Endodermal cell (in vitro differentiated cells): Measurements from ENCODE around the gene MIEF2. TPM values are rescaled to one million over a fixed set of nuclear protein-coding genes. Genes with fewer than 3 reads are reported as not detected.

Source experiments
- DNase-seq: peaks from one replicate; pipeline ENCODE4 v3.0.0-alpha.2; 2017
- H3K27ac ChIP-seq: 2 replicates; pipeline ENCODE4 v1.5.1; 2013; ENCODE audit warnings: mild to moderate bottlenecking, low read depth, low read length, moderate library complexity
- H3K27me3 ChIP-seq: 2 replicates; pipeline ENCODE4 v1.6.1; 2013; ENCODE audit warnings: mild to moderate bottlenecking, low read length, moderate library complexity; ENCODE audit not compliant: insufficient read depth, control insufficient read depth, poor library complexity, severe bottlenecking
- H3K36me3 ChIP-seq: 2 replicates; pipeline ENCODE4 v1.7.0; 2013; ENCODE audit warnings: mild to moderate bottlenecking, low read length, moderate library complexity; ENCODE audit not compliant: control insufficient read depth, insufficient read depth
- H3K4me1 ChIP-seq: one replicate; pipeline ENCODE4 v1.7.0; 2013; ENCODE audit warnings: low read length; ENCODE audit not compliant: control insufficient read depth, insufficient read depth
- H3K4me3 ChIP-seq: 2 replicates; pipeline ENCODE4 v1.5.1; 2013; ENCODE audit warnings: mild to moderate bottlenecking, low read length, moderate library complexity
- H3K9ac ChIP-seq: 2 replicates; pipeline ENCODE4 v1.6.1; 2013; ENCODE audit warnings: mild to moderate bottlenecking, low read length, moderate library complexity; ENCODE audit not compliant: poor library complexity, severe bottlenecking; ENCODE audit errors: extremely low read depth
- H3K9me3 ChIP-seq: 2 replicates; pipeline ENCODE4 v1.6.1; 2013; ENCODE audit warnings: mild to moderate bottlenecking, low read length, moderate library complexity; ENCODE audit not compliant: control insufficient read depth
- H3K27ac Mint-ChIP-seq: 2 replicates; pipeline ENCODE4 v1.8.0; 2020; ENCODE audit warnings: mixed read lengths
- H3K27me3 Mint-ChIP-seq: 2 replicates; pipeline ENCODE4 v1.8.0; 2021; ENCODE audit warnings: mild to moderate bottlenecking, mixed read lengths; ENCODE audit not compliant: insufficient read depth
- H3K36me3 Mint-ChIP-seq: 2 replicates; pipeline ENCODE4 v1.8.0; 2020; ENCODE audit warnings: low read depth, mixed read lengths
- H3K4me1 Mint-ChIP-seq: 2 replicates; pipeline ENCODE4 v1.8.0; 2020; ENCODE audit warnings: mixed read lengths
- H3K4me3 Mint-ChIP-seq: 2 replicates; pipeline ENCODE4 v1.8.0; 2020; ENCODE audit warnings: mild to moderate bottlenecking, moderate library complexity, mixed read lengths
- H3K9me3 Mint-ChIP-seq: 2 replicates; pipeline ENCODE4 v1.8.0; 2020; ENCODE audit warnings: mild to moderate bottlenecking, mixed read lengths
- whole genome bisulfite sequencing, 2 experiments: methylation state at CpG; one replicate each; pipeline versions ENCODE4 v1.1.5 to v1.1.7; 2013; ENCODE audit warnings: missing lambda C conversion rate in 2 of 2, mixed read lengths in 1 of 2; ENCODE audit not compliant: insufficient coverage in 1 of 2, insufficient read length in 1 of 2; 5-methylcytosine and 5-hydroxymethylcytosine counted together
- total RNA-seq, 2 donors: library from RNA; stranded (reverse); fragmentation: NEBNext Ultra II Directional in 1 of 2; extraction: Animal tissue kit (Norgen Biotek cat#: 25700) in 1 of 2; gene quantifications; 2 replicates in 1 of 2; 3 replicates in 1 of 2; pipeline ENCODE4 v1.2.1, GENCODE V29; 2021
- TF ChIP-seq, protein P1 (sequence below): fragments of 200-600 bp; sonication (generic); conservative IDR thresholded peaks from 2 replicates; pipeline ENCODE4 v1.5.0; 2021; ENCODE audit warnings: antibody characterized with exemption, mild to moderate bottlenecking

The MIEF2 gene
- total RNA-seq, 2 donors from 2014 or later: 15.3 to 19.6 TPM

DNA sequence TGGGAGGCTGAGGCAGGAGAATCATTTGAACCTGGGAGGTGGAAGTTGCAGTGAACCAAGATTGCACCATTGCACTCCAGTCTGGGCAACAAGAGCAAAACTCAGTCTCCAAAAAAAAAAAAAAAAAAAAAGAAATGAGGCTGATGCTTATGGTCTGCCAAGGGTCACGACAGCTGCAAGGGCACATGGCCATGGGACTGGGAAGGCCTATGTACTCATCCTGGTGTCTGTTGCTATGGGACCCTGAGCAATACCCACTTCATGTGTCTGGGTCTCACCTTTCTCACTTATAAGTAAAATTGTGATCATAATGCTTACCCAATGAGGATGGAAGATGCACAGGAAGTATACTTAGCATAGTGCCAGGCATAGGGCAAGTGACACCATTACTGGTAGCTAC, 16.6 kb downstream of the MIEF2 start:
- Histone ChIP-seq H3K36me3 (peaks cover 86% of the 10 kb centered on the region), H3K4me1 (no peaks in the 10 kb centered on the region), H3K9ac (no peak overlapping the region), H3K4me3 (no peak overlapping the region), H3K9me3 (no peaks in the 10 kb centered on the region), H3K27me3 (no peaks in the 10 kb centered on the region), H3K27ac (no peak overlapping the region)
- Mint-ChIP-seq H3K27me3 (no peaks in the 10 kb centered on the region), H3K27ac (no peak overlapping the region), H3K9me3 (no peaks in the 10 kb centered on the region), H3K4me1 (no peaks in the 10 kb centered on the region), H3K4me3 (no peak overlapping the region), H3K36me3 (peaks cover 57% of the 10 kb centered on the region)
- TF ChIP-seq, protein P1, sequence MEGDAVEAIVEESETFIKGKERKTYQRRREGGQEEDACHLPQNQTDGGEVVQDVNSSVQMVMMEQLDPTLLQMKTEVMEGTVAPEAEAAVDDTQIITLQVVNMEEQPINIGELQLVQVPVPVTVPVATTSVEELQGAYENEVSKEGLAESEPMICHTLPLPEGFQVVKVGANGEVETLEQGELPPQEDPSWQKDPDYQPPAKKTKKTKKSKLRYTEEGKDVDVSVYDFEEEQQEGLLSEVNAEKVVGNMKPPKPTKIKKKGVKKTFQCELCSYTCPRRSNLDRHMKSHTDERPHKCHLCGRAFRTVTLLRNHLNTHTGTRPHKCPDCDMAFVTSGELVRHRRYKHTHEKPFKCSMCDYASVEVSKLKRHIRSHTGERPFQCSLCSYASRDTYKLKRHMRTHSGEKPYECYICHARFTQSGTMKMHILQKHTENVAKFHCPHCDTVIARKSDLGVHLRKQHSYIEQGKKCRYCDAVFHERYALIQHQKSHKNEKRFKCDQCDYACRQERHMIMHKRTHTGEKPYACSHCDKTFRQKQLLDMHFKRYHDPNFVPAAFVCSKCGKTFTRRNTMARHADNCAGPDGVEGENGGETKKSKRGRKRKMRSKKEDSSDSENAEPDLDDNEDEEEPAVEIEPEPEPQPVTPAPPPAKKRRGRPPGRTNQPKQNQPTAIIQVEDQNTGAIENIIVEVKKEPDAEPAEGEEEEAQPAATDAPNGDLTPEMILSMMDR: no peak
- WGBS, 2 experiments: 100% methylated on average over 1 of the region's 1 CpG; no CpG with 5 or more reads in 1 of the 2 experiments
- DNase-seq: no peak

DNA sequence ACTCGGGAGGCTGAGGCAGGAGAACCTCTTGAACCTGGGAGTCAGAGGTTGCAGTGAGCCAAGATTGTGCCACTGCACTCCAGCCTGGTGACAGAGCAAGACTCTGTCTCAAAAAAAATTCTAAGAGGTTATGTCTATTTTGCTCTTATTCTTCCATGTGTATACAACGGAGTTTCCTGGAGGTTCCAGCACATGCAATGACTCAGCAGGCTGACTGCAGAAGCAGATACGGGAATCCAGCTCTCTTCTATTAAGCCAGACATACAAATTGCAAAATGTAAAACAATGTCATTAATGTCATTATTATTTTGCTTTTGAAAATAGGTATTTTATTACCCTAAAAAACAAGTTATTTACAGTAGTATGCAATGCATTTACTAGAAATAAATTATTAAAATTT, 18.4 kb downstream of the MIEF2 start:
- WGBS, 2 experiments: 98 to 100% methylated on average over 1 to 3 of the region's 3 CpGs
- DNase-seq: no peak
- Histone ChIP-seq H3K9me3 (no peaks in the 10 kb centered on the region), H3K4me3 (no peak overlapping the region), H3K9ac (no peak overlapping the region), H3K27ac (no peak overlapping the region), H3K36me3 (peaks cover 88% of the 10 kb centered on the region), H3K27me3 (no peaks in the 10 kb centered on the region), H3K4me1 (no peaks in the 10 kb centered on the region)
- Mint-ChIP-seq H3K4me1 (no peaks in the 10 kb centered on the region), H3K36me3 (peaks cover 67% of the 10 kb centered on the region), H3K4me3 (no peak overlapping the region), H3K9me3 (no peaks in the 10 kb centered on the region), H3K27me3 (no peaks in the 10 kb centered on the region), H3K27ac (no peak overlapping the region)
- TF ChIP-seq, protein P1: no peak

DNA sequence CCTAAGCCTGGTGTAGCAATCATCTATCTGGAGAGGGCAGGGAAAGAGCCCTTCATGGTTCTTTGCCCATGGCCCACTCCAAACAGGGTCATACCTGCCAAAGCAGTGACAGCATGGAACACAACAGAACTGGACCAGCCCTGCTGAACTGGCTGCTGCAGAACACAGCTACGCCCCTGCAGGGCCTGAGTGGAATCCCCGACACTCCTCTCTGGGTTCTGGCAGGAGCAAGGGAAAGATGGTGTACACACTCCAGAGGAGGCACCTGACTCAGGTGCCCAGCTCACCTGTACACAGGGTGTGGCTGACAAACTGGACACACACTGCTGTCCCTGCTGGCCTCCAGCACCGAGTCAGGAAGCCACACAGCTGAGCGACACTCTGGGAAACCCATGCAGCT, 19.8 kb downstream of the MIEF2 start:
- H3K36me3 ChIP-seq: peaks cover 87% of the 10 kb centered on the region
- no peaks in the 10 kb centered on the region for H3K27me3 ChIP-seq
- Mint-ChIP-seq H3K27me3 (no peaks in the 10 kb centered on the region), H3K9me3 (no peaks in the 10 kb centered on the region), H3K27ac (no peak overlapping the region), H3K36me3 (peaks cover 72% of the 10 kb centered on the region), H3K4me1 (no peaks in the 10 kb centered on the region), H3K4me3 (no peak overlapping the region)
- DNase-seq: no peak
- 96 to 100% methylated on average over 4 of the region's 4 CpGs for WGBS, 2 experiments
- H3K4me1 ChIP-seq: no peaks in the 10 kb centered on the region
- H3K9ac ChIP-seq: no peak overlapping the region
- TF ChIP-seq, protein P1: no peak
- no peaks in the 10 kb centered on the region for H3K9me3 ChIP-seq
- H3K27ac ChIP-seq: no peak overlapping the region
- H3K4me3 ChIP-seq: no peak overlapping the region
